H9 (cell line): Measurements from ENCODE around the gene FAM13A. TPM values are rescaled to one million over a fixed set of nuclear protein-coding genes. Genes with fewer than 3 reads are reported as not detected.

Experiments used
- DNase-seq: peaks from one replicate; pipeline ENCODE4 v3.0.0-alpha.2; 2017
- H2AFZ ChIP-seq: one replicate; pipeline ENCODE4 v1.6.1; 2013; ENCODE audit warnings: mild to moderate bottlenecking, low read length, control low read depth, moderate library complexity
- H2AK5ac ChIP-seq: 2 replicates; pipeline ENCODE4 v1.6.1; 2013; ENCODE audit warnings: low read length, control low read depth, mixed read lengths; ENCODE audit not compliant: insufficient read length
- H2BK120ac ChIP-seq: one replicate; pipeline ENCODE4 v1.6.1; 2013; ENCODE audit warnings: low read depth, mild to moderate bottlenecking, low read length, control low read depth, inconsistent platforms; ENCODE audit not compliant: poor library complexity, severe bottlenecking
- H2BK12ac ChIP-seq: 2 replicates; pipeline ENCODE4 v1.6.1; 2013; ENCODE audit warnings: low read length, control low read depth, mixed read lengths, low read depth; ENCODE audit not compliant: insufficient read length
- H2BK15ac ChIP-seq: 2 replicates; pipeline ENCODE4 v1.6.1; 2013; ENCODE audit warnings: low read depth, low read length, control low read depth
- H2BK20ac ChIP-seq: one replicate; pipeline ENCODE4 v1.6.1; 2013; ENCODE audit warnings: low read depth, mild to moderate bottlenecking, low read length, control low read depth, inconsistent platforms; ENCODE audit not compliant: poor library complexity, severe bottlenecking
- H2BK5ac ChIP-seq: 2 replicates; pipeline ENCODE4 v1.6.1; 2013; ENCODE audit warnings: low read length, control low read depth, mixed read lengths; ENCODE audit not compliant: insufficient read length
- H3K14ac ChIP-seq: 2 replicates; pipeline ENCODE4 v1.6.1; 2013; ENCODE audit warnings: low read length, control low read depth; ENCODE audit not compliant: insufficient read depth
- H3K18ac ChIP-seq: 2 replicates; pipeline ENCODE4 v1.6.1; 2013; ENCODE audit warnings: low read depth, mild to moderate bottlenecking, mixed read lengths, low read length, control low read depth; ENCODE audit not compliant: insufficient read length
- H3K23ac ChIP-seq: 2 replicates; pipeline ENCODE4 v1.6.1; 2013; ENCODE audit warnings: low read length, control low read depth, mixed read lengths, low read depth; ENCODE audit not compliant: insufficient read length
- H3K23me2 ChIP-seq: 2 replicates; pipeline ENCODE4 v1.6.1; 2013; ENCODE audit warnings: low read depth, mild to moderate bottlenecking, mixed read lengths, low read length, control low read depth; ENCODE audit not compliant: insufficient read length, poor library complexity, severe bottlenecking
- H3K27ac ChIP-seq: 2 replicates; pipeline ENCODE4 v1.5.1; 2013; ENCODE audit warnings: low read length, control low read depth, mixed read lengths, low read depth; ENCODE audit not compliant: insufficient read length
- H3K27me3 ChIP-seq: 2 replicates; pipeline ENCODE4 v1.6.1; 2013; ENCODE audit warnings: low read length, control low read depth, inconsistent platforms; ENCODE audit not compliant: insufficient read depth
- H3K4ac ChIP-seq: 2 replicates; pipeline ENCODE4 v1.6.1; 2013; ENCODE audit warnings: low read depth, mild to moderate bottlenecking, control low read depth, inconsistent platforms, low read length, moderate library complexity
- H3K4me1 ChIP-seq: 2 replicates; pipeline ENCODE4 v1.6.1; 2013; ENCODE audit warnings: low read length, control low read depth, inconsistent platforms; ENCODE audit not compliant: insufficient read depth
- H3K4me2 ChIP-seq: 2 replicates; pipeline ENCODE4 v1.6.1; 2013; ENCODE audit warnings: low read length, control low read depth, mixed read lengths; ENCODE audit not compliant: insufficient read length, insufficient read depth
- H3K56ac ChIP-seq: 2 replicates; pipeline ENCODE4 v1.6.1; 2013; ENCODE audit warnings: low read depth, mild to moderate bottlenecking, mixed read lengths, low read length, control low read depth; ENCODE audit not compliant: insufficient read length
- H3K79me1 ChIP-seq: 2 replicates; pipeline ENCODE4 v1.6.1; 2013; ENCODE audit warnings: low read depth, mild to moderate bottlenecking, moderate library complexity, low read length, control low read depth, inconsistent platforms; ENCODE audit not compliant: insufficient read depth, poor library complexity, severe bottlenecking
- H3K79me2 ChIP-seq: 2 replicates; pipeline ENCODE4 v1.6.1; 2013; ENCODE audit warnings: low read length, control low read depth, inconsistent platforms; ENCODE audit not compliant: insufficient read depth
- H3K9ac ChIP-seq: 2 replicates; pipeline ENCODE4 v1.6.1; 2013; ENCODE audit warnings: low read length, control low read depth, mixed read lengths; ENCODE audit not compliant: insufficient read length; ENCODE audit errors: extremely low read depth
- H3K9me3 ChIP-seq: one replicate; pipeline ENCODE4 v1.6.1; 2013; ENCODE audit warnings: low read depth, low read length, inconsistent platforms; ENCODE audit not compliant: control insufficient read depth
- H3T11ph ChIP-seq: one replicate; pipeline ENCODE4 v1.6.1; 2013; ENCODE audit warnings: mild to moderate bottlenecking, low read length, control low read depth, inconsistent platforms
- H4K20me1 ChIP-seq: one replicate; pipeline ENCODE4 v1.6.1; 2013; ENCODE audit not compliant: control insufficient read depth, insufficient read length, insufficient read depth
- H4K5ac ChIP-seq: 2 replicates; pipeline ENCODE4 v1.6.1; 2013; ENCODE audit warnings: low read depth, mild to moderate bottlenecking, mixed read lengths, low read length, control low read depth; ENCODE audit not compliant: insufficient read length
- H4K8ac ChIP-seq: replicated peaks from 2 replicates; pipeline ENCODE4 v1.6.1; 2013; ENCODE audit warnings: low read length, control low read depth, mixed read lengths, low read depth; ENCODE audit not compliant: insufficient read length
- H4K91ac ChIP-seq: 2 replicates; pipeline ENCODE4 v1.6.1; 2013; ENCODE audit warnings: low read depth, mild to moderate bottlenecking, moderate library complexity, mixed read lengths, low read length, control low read depth; ENCODE audit not compliant: insufficient read length
- H3K27ac Mint-ChIP-seq, 3 experiments: 2 replicates in 2 of 3; 3 replicates in 1 of 3; pipeline ENCODE4 v1.8.0; 2020 to 2021; ENCODE audit warnings: mixed read lengths in 3 of 3, mild to moderate bottlenecking in 1 of 3, moderate library complexity in 1 of 3
- H3K27me3 Mint-ChIP-seq: 2 replicates; pipeline ENCODE4 v1.8.0; 2021; ENCODE audit warnings: low read depth, mild to moderate bottlenecking, moderate library complexity, mixed read lengths
- H3K36me3 Mint-ChIP-seq, 3 experiments: 2 replicates in 2 of 3; 3 replicates in 1 of 3; pipeline ENCODE4 v1.8.0; 2020 to 2021; ENCODE audit warnings: low read depth in 3 of 3, mixed read lengths in 3 of 3; ENCODE audit not compliant: insufficient read depth in 1 of 3
- H3K4me1 Mint-ChIP-seq, 2 experiments: 2 replicates each; pipeline ENCODE4 v1.8.0; 2020; ENCODE audit warnings: mixed read lengths in 2 of 2
- H3K4me3 Mint-ChIP-seq, 2 experiments: 2 replicates in 1 of 2; 3 replicates in 1 of 2; pipeline ENCODE4 v1.8.0; 2020 to 2021; ENCODE audit warnings: mild to moderate bottlenecking in 2 of 2, mixed read lengths in 2 of 2, moderate library complexity in 1 of 2
- H3K9me3 Mint-ChIP-seq, 2 experiments: 2 replicates in 1 of 2; 3 replicates in 1 of 2; pipeline ENCODE4 v1.8.0; 2020; ENCODE audit warnings: mild to moderate bottlenecking in 2 of 2, mixed read lengths in 2 of 2, moderate library complexity in 1 of 2
- WGBS: extraction: QIAGEN DNeasy Blood & Tissue Kit; methylation state at CpG from one replicate; pipeline ENCODE4 v1.1.7; 2013; ENCODE audit warnings: missing lambda C conversion rate, low lambda C conversion rate, mixed read lengths; ENCODE audit not compliant: insufficient read length; ENCODE audit errors: extremely low coverage; 5-methylcytosine and 5-hydroxymethylcytosine counted together
- total RNA-seq: library from RNA; stranded (reverse); gene quantifications from 2 replicates; pipeline ENCODE4 v1.2.1, GENCODE V29; 2021
- TF ChIP-seq, protein P1 (sequence below): fragments of 200-600 bp; sonication (generic); conservative IDR thresholded peaks from 3 replicates; pipeline ENCODE4 v1.8.0; 2021; ENCODE audit warnings: antibody characterized with exemption, mild to moderate bottlenecking

The FAM13A gene
- total RNA-seq, 1 experiment from 2014 or later: 12.7 TPM

DNA sequence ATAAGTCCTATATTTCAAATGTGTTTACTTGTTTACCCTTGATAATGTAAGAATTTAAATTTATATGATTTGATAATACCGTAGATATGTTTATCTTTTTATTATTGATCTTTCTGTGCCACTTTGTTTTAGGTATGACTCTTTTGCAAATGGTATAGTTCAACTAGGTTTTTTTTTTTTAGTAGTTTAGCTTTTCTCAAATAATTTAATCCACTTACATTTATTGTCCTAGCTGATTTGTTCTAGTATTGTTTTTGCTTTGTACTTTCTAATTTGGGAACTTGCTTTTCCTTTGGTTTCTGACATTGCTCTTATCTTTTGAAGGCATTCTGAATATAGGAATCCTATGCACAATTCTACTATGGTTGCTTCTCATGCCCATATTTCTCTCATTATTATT lies 260.4 kb downstream of the FAM13A start:
- H4K91ac ChIP-seq: no peak overlapping the region
- H3K23ac ChIP-seq: no peak overlapping the region
- H2BK120ac ChIP-seq: no peak overlapping the region
- H3K79me1 ChIP-seq: no peaks in the 10 kb centered on the region
- H3K79me2 ChIP-seq: no peaks in the 10 kb centered on the region
- no peaks in the 10 kb centered on the region for H3K9me3 Mint-ChIP-seq
- no peak overlapping the region for H3T11ph ChIP-seq
- no peaks in the 10 kb centered on the region for H3K9me3 ChIP-seq
- no peaks in the 10 kb centered on the region for H4K20me1 ChIP-seq
- H2BK15ac ChIP-seq: no peak overlapping the region
- TF ChIP-seq, protein P1, sequence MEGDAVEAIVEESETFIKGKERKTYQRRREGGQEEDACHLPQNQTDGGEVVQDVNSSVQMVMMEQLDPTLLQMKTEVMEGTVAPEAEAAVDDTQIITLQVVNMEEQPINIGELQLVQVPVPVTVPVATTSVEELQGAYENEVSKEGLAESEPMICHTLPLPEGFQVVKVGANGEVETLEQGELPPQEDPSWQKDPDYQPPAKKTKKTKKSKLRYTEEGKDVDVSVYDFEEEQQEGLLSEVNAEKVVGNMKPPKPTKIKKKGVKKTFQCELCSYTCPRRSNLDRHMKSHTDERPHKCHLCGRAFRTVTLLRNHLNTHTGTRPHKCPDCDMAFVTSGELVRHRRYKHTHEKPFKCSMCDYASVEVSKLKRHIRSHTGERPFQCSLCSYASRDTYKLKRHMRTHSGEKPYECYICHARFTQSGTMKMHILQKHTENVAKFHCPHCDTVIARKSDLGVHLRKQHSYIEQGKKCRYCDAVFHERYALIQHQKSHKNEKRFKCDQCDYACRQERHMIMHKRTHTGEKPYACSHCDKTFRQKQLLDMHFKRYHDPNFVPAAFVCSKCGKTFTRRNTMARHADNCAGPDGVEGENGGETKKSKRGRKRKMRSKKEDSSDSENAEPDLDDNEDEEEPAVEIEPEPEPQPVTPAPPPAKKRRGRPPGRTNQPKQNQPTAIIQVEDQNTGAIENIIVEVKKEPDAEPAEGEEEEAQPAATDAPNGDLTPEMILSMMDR: no peak
- H3K27ac ChIP-seq: no peak overlapping the region
- H3K18ac ChIP-seq: no peak overlapping the region
- H3K27me3 ChIP-seq: no peaks in the 10 kb centered on the region
- H3K9ac ChIP-seq: no peak overlapping the region
- no peak overlapping the region for H2AK5ac ChIP-seq
- H3K23me2 ChIP-seq: no peaks in the 10 kb centered on the region
- H2BK12ac ChIP-seq: no peak overlapping the region
- WGBS: no CpG with 5 or more reads among the region's 1 CpG
- H3K27ac Mint-ChIP-seq: no peak overlapping the region
- peaks cover 0 to 9% (median 5%) of the 10 kb centered on the region in 3 experiments; a peak in 4 of 7 replicates for H3K36me3 Mint-ChIP-seq
- H3K4me2 ChIP-seq: no peak overlapping the region
- no peak overlapping the region for H3K4me3 Mint-ChIP-seq
- no peak overlapping the region for H3K56ac ChIP-seq
- H2BK5ac ChIP-seq: no peak overlapping the region
- no peak overlapping the region for H3K14ac ChIP-seq
- no peak overlapping the region for H4K5ac ChIP-seq
- peaks cover 18 to 20% of the 10 kb centered on the region in 2 experiments for H3K4me1 Mint-ChIP-seq
- DNase-seq: no peak
- H2AFZ ChIP-seq: no peak overlapping the region
- no peak overlapping the region for H3K4ac ChIP-seq
- no peaks in the 10 kb centered on the region for H3K27me3 Mint-ChIP-seq
- H3K4me1 ChIP-seq: no peaks in the 10 kb centered on the region
- no peak overlapping the region for H4K8ac ChIP-seq
- no peak overlapping the region for H2BK20ac ChIP-seq
